HepG2 (cell line): ENCODE measurements around the gene CHMP6. TPM values are rescaled to one million over a fixed set of nuclear protein-coding genes. Genes with fewer than 3 reads are reported as not detected.

Experiments used
- GATAD1 ChIP-seq: IDR thresholded peaks from 2 replicates; pipeline ENCODE4 v1.6.1; 2016; ENCODE audit warnings: missing genetic modification reagents, missing compliant biosample characterization
- HDAC2 ChIP-seq: sonication (generic); formaldehyde crosslinking; IDR thresholded peaks from 2 replicates; pipeline ENCODE4 v1.4.0; 2020; ENCODE audit warnings: missing genetic modification reagents
- IKZF5 ChIP-seq: IDR thresholded peaks from 2 replicates; pipeline ENCODE4 v1.6.1; 2018; ENCODE audit warnings: missing genetic modification reagents, mild to moderate bottlenecking, missing compliant biosample characterization
- KAT8 ChIP-seq: IDR thresholded peaks from 2 replicates; pipeline ENCODE4 v1.6.1; 2016; ENCODE audit warnings: missing genetic modification reagents, missing compliant biosample characterization
- KIAA2018 ChIP-seq: sonication (generic); formaldehyde crosslinking; IDR thresholded peaks from 2 replicates; pipeline ENCODE4 v1.5.0; 2020; ENCODE audit warnings: mild to moderate bottlenecking, missing genetic modification reagents, borderline replicate concordance
- NCOR1 ChIP-seq: fragments of 200-600 bp; sonication (generic); IDR thresholded peaks from 2 replicates; pipeline ENCODE4 v1.7.0; 2017; ENCODE audit warnings: antibody characterized with exemption, low read length, borderline replicate concordance
- SRSF4 ChIP-seq: fragments of 200-400 bp; formaldehyde crosslinking; IDR thresholded peaks from one replicate; pipeline ENCODE4 v1.6.1; 2018; ENCODE audit warnings: mild to moderate bottlenecking, low read depth, low read length, moderate library complexity; ENCODE audit not compliant: poor library complexity, severe bottlenecking
- THAP7 ChIP-seq: sonication (generic); formaldehyde crosslinking; IDR thresholded peaks from 2 replicates; pipeline ENCODE4 v1.8.1; 2023; ENCODE audit warnings: mild to moderate bottlenecking, missing genetic modification reagents
- TSC22D2 ChIP-seq: sonication (generic); formaldehyde crosslinking; IDR thresholded peaks from 2 replicates; pipeline ENCODE4 v1.5.1; 2020; ENCODE audit warnings: missing genetic modification reagents, mild to moderate bottlenecking, borderline replicate concordance
- UBTF ChIP-seq: sonication (generic); formaldehyde crosslinking; IDR thresholded peaks from 2 replicates; pipeline ENCODE4 v1.4.0; 2020; ENCODE audit warnings: mild to moderate bottlenecking, missing genetic modification reagents
- ZNF24 ChIP-seq: fragments of 450-650 bp; IDR thresholded peaks from 2 replicates; pipeline ENCODE4 v1.6.1; 2017; ENCODE audit warnings: antibody characterized with exemption, mild to moderate bottlenecking
- ZNF274 ChIP-seq: sonication (generic); formaldehyde crosslinking; IDR thresholded peaks from 2 replicates; pipeline ENCODE4 v1.5.1; 2020; ENCODE audit warnings: mild to moderate bottlenecking, missing genetic modification reagents
- polyA plus RNA-seq, 8 experiments: library from polyadenylated mRNA; depleted of rRNA in 3 of 8; stranded (reverse) in 7 of 8; unstranded in 1 of 8; fragments of >200 nt; fragmentation: Illumina TruSeq in 4 of 8; extraction: Trizol in 4 of 8; gene quantifications; 2 replicates each; pipeline versions ENCODE4 v1.2.1 to v1.2.3, GENCODE V29; 2011 to 2016; ENCODE audit warnings: low read depth in 4 of 8, missing spikeins in 1 of 8, mixed read lengths in 1 of 8; ENCODE audit not compliant: insufficient read depth in 1 of 8
- total RNA-seq, 5 experiments: library from RNA; depleted of rRNA; stranded (reverse); fragments of >200 nt; fragmentation: Illumina TruSeq; extraction: Trizol; gene quantifications; 2 replicates each; pipeline ENCODE4 v1.2.3, GENCODE V29; 2016; ENCODE audit warnings: low read depth in 1 of 5

The CHMP6 gene
- total and polyA plus RNA-seq, 2 of the 13 experiments (the other 11 are each of a cell fraction or from before 2014, with no cell fraction given) = 11.1 to 24.2 TPM

- 0 out of 2 replicates have a peak, but pooled peaks have one; percentile 37 for TF ChIP-seq HDAC2 (CRISPR knock-in tag)
- no peak for TF ChIP-seq SRSF4
- no peak for TF ChIP-seq KIAA2018 (CRISPR knock-in tag)
- 0 out of 2 replicates have a peak, but pooled peaks have one; percentile 12 for TF ChIP-seq TSC22D2 (CRISPR knock-in tag)
- TF ChIP-seq GATAD1 = peak; percentile 20; the same call in 1 of the 2 replicates
- 0 out of 2 replicates have a peak, but pooled peaks have one; percentile 27 for TF ChIP-seq THAP7 (CRISPR knock-in tag)
- TF ChIP-seq IKZF5 (CRISPR knock-in tag) = 0 out of 2 replicates have a peak, but pooled peaks have one; percentile 23
- peak; percentile 42; the same call in 1 of the 2 replicates for TF ChIP-seq ZNF274 (CRISPR knock-in tag)
- TF ChIP-seq ZNF24 = no peak
- TF ChIP-seq UBTF (CRISPR knock-in tag) = peak; percentile 34; the same call in 1 of the 2 replicates
- TF ChIP-seq KAT8 (CRISPR knock-in tag) = peak; percentile 48; the same call in 1 of the 2 replicates
- no peak for TF ChIP-seq NCOR1
Measured at GRCh38 chr17:81018044-81018802, 26.6 kb downstream of the CHMP6 start (continued).
